Stimulated activated naive CD8-positive, alpha-beta T cell treated with anti-CD3 and anti-CD28 coated beads, Interleukin-15, Interleukin-2, amounts not matched to agents 100 U/mL and 50 U/mL, for 24 hours (primary cell): ENCODE results near the gene OR1L8.

Experiments used
- ATAC-seq: fragments of 150-1000 bp; cut with Tn5 transposase; one replicate; pipeline ENCODE4 v1.10.0; 2021
- DNase-seq: peaks from one replicate; pipeline ENCODE4 v3.0.0; 2021

OR1L8 gene

GRCh38 chr9:122518226-122518625, 65.0 kb downstream of the OR1L8 start:
- ATAC-seq = no peak
- no peak for DNase-seq
